ENCODE data around the gene PPIC. TPM values are rescaled to one million over a fixed set of nuclear protein-coding genes. Genes with fewer than 3 reads are reported as not detected.

PPIC gene
- total RNA-seq, result 10 to 100 TPM; 50.6 to 53.4 TPM
- long read RNA-seq, transcript PPIC-201 (5 exons, 1,380 nt), result major isoform, 73 of 77 reads
- long read RNA-seq, partial matches to known transcripts, result 0 of 77 reads
- long read RNA-seq, other reads (novel, unspliced or antisense), result 4 of 77 reads

GRCh38 chr5:123036391-123037103, at the start of gene PPIC:
Gene PPIC (minus strand): TSS chr5:123036725. CDS start chr5:123036625, 100 bp downstream.
- intact Hi-C loops (cut with DNase I), result loop anchor here in 1 of 2 donors (10.0 kb wide), 1 partner anchor 308 kb away; no protein-coding TSS in a partner anchor
- ATAC-seq, result peak; percentile 96

GRCh38 chr5:123085638-123086286, 49.2 kb upstream of the PPIC start:
- DNase-seq (no peak), ATAC-seq (no peak)
- intact Hi-C loops (cut with DNase I), result no loop called here

More at GRCh38 chr5:123036391-123037103, at the start of gene PPIC:
- DNase-seq, result peak; percentile 91

- ATAC-seq (no peak), DNase-seq (no peak)
- intact Hi-C loops (cut with DNase I), result no loop called here
These were observed 48.4 kb upstream of the PPIC start for GRCh38 chr5:123084730-123085605.

GRCh38 chr5:123083298-123083697, 46.8 kb upstream of the PPIC start:
- intact Hi-C loops (cut with DNase I), result no loop called here
- DNase-seq, result no peak
- ATAC-seq, result no peak

GRCh38 chr5:123080215-123080614, 43.7 kb upstream of the PPIC start:
- ATAC-seq, result no peak
- intact Hi-C loops (cut with DNase I), result no loop called here
- DNase-seq, result no peak

GRCh38 chr5:123075521-123076163, 39.1 kb upstream of the PPIC start:
- intact Hi-C loops (cut with DNase I), result no loop called here

GRCh38 chr5:123068368-123068938, 31.9 kb upstream of the PPIC start:
- intact Hi-C loops (cut with DNase I), result no loop called here
- ATAC-seq (no peak), DNase-seq (no peak)

More at GRCh38 chr5:123075521-123076163, 39.1 kb upstream of the PPIC start:
- ATAC-seq (no peak), DNase-seq (no peak)

GRCh38 chr5:123066016-123066415, 29.5 kb upstream of the PPIC start:
- ATAC-seq (no peak), DNase-seq (no peak)
- intact Hi-C loops (cut with DNase I), result no loop called here

GRCh38 chr5:123059455-123059854, 22.9 kb upstream of the PPIC start:
- DNase-seq (no peak), ATAC-seq (no peak)
- intact Hi-C loops (cut with DNase I), result no loop called here

- ATAC-seq, result no peak
- no peak for DNase-seq
- intact Hi-C loops (cut with DNase I), result no loop called here
These were observed 14.7 kb upstream of the PPIC start for GRCh38 chr5:123051206-123051605.

GRCh38 chr5:123047706-123048105, 11.2 kb upstream of the PPIC start:
- intact Hi-C loops (cut with DNase I), result no loop called here
- no peak for ATAC-seq

GRCh38 chr5:123046222-123046621, 9.7 kb upstream of the PPIC start:
- DNase-seq (no peak), ATAC-seq (peak; percentile 72 to 84)
- intact Hi-C loops (cut with DNase I), result no loop called here

More at GRCh38 chr5:123047706-123048105, 11.2 kb upstream of the PPIC start:
- no peak for DNase-seq

GRCh38 chr5:123044926-123045617, 8.5 kb upstream of the PPIC start:
- ATAC-seq (no peak), DNase-seq (no peak)
- intact Hi-C loops (cut with DNase I), result no loop called here

- ATAC-seq (no peak), DNase-seq (no peak)
- intact Hi-C loops (cut with DNase I), result loop anchor here in 1 of 2 donors (10.0 kb wide), 1 partner anchor 305 kb away; no protein-coding TSS in a partner anchor
These were observed 3.1 kb upstream of the PPIC start for GRCh38 chr5:123039673-123040072.

GRCh38 chr5:123037104-123037418, 536 bp upstream of the PPIC start:
- intact Hi-C loops (cut with DNase I), result loop anchor here in 1 of 2 donors (10.0 kb wide), 1 partner anchor 308 kb away; no protein-coding TSS in a partner anchor
- no peak for ATAC-seq
- no peak for DNase-seq

GRCh38 chr5:123035918-123036390, 571 bp downstream of the PPIC start:
- intact Hi-C loops (cut with DNase I), result loop anchor here in 1 of 2 donors (10.0 kb wide), 1 partner anchor 309 kb away; no protein-coding TSS in a partner anchor
- peak; percentile 64 for DNase-seq
- peak; percentile 66 to 71 for ATAC-seq

- peak; percentile 64 for DNase-seq
- ATAC-seq, result peak in 1 of 2 donors; percentile 10
- intact Hi-C loops (cut with DNase I), result loop anchor here in 1 of 2 donors (10.0 kb wide), 1 partner anchor 309 kb away; no protein-coding TSS in a partner anchor
These were observed 1.1 kb downstream of the PPIC start for GRCh38 chr5:123035360-123035917.

All from left cardiac atrium (tissue), 4 donors.